Lung (tissue), 12 donors: ENCODE measurements around the gene PLEKHG3. TPM values are rescaled to one million over a fixed set of nuclear protein-coding genes. Genes with fewer than 3 reads are reported as not detected.

Experiments
- ATAC-seq: fragments of 200-7000 bp; cut with Tn5 transposase; one replicate; pipeline ENCODE4 v1.9.1; 2020; ENCODE audit warnings: moderate number of reproducible peaks; ENCODE audit not compliant: insufficient read depth, low FRiP score
- DNase-seq, 3 donors: peaks; one replicate each; pipeline ENCODE4 v3.0.0-alpha.2; 2013 to 2017
- H3K27ac ChIP-seq, 2 donors: one replicate each; pipeline ENCODE4 v1.5.1; 2013; ENCODE audit warnings: mild to moderate bottlenecking in 2 of 2, moderate library complexity in 2 of 2, control low read depth in 1 of 2, inconsistent platforms in 1 of 2, low read depth in 1 of 2, low read length in 1 of 2
- H3K27me3 ChIP-seq, 3 donors: one replicate each; pipeline ENCODE4 v1.5.1; 2013; ENCODE audit warnings: low read length in 2 of 3; ENCODE audit not compliant: control insufficient read depth in 3 of 3, insufficient read depth in 3 of 3
- H3K36me3 ChIP-seq, 4 donors: one replicate each; pipeline ENCODE4 v1.5.1; 2013; ENCODE audit warnings: low read length in 4 of 4, mild to moderate bottlenecking in 1 of 4, moderate library complexity in 1 of 4; ENCODE audit not compliant: control insufficient read depth in 4 of 4, insufficient read depth in 4 of 4
- H3K4me1 ChIP-seq, 5 donors: one replicate each; pipeline ENCODE4 v1.5.1; 2013; ENCODE audit warnings: low read length in 5 of 5, mild to moderate bottlenecking in 2 of 5, moderate library complexity in 1 of 5; ENCODE audit not compliant: control insufficient read depth in 5 of 5, insufficient read depth in 5 of 5
- H3K4me3 ChIP-seq: one replicate; pipeline ENCODE4 v1.5.1; 2013; ENCODE audit warnings: mild to moderate bottlenecking, control low read depth, moderate library complexity
- H3K9ac ChIP-seq, 2 donors: one replicate each; pipeline ENCODE4 v1.5.1; 2013; ENCODE audit warnings: low read length in 2 of 2, control low read depth in 1 of 2; ENCODE audit not compliant: insufficient read depth in 1 of 2
- H3K9me3 ChIP-seq, 4 donors: one replicate each; pipeline ENCODE4 v1.5.1; 2013; ENCODE audit warnings: low read length in 3 of 4, mild to moderate bottlenecking in 1 of 4, moderate library complexity in 1 of 4; ENCODE audit not compliant: control insufficient read depth in 4 of 4, insufficient read depth in 3 of 4
- CTCF ChIP-seq: IDR thresholded peaks from 2 replicates; pipeline ENCODE4 v1.5.1; 2012; ENCODE audit warnings: mild to moderate bottlenecking; ENCODE audit errors: control extremely low read depth, extremely low read depth
- WGBS, 2 donors: extraction: QIAGEN DNeasy Blood & Tissue Kit; methylation state at CpG; one replicate each; pipeline ENCODE4 v1.1.7; 2013; 5-methylcytosine and 5-hydroxymethylcytosine counted together
- polyA plus RNA-seq, 2 donors: library from polyadenylated mRNA; stranded (reverse); fragments of 200-250 nt; gene quantifications; one replicate each; pipeline ENCODE4 v1.2.1, GENCODE V29; 2013
- total RNA-seq, 2 donors: library from RNA; depleted of rRNA in 1 of 2; stranded (reverse); fragments of >200 nt in 1 of 2; gene quantifications; one replicate each; pipeline ENCODE4 v1.2.1, GENCODE V29; 2014 to 2021
- donor health status: control.
- donor health status: control.
- donor health status: Bipolar disorder and iron deficiency.
- donor health status: healthy.
- donor health status: DM: yes; HTN: yes; CAD: no.

The PLEKHG3 gene
- total and polyA plus RNA-seq, 4 donors: 11.0 to 43.5 (median 21.5) TPM

GRCh38 chr14:64707661-64708060 lies 3.4 kb downstream of the PLEKHG3 start:
- Histone ChIP-seq H3K4me1 (peaks cover 0 to 62% (median 22%) of the 10 kb centered on the region in 5 donors), H3K36me3 (no peaks in the 10 kb centered on the region), H3K4me3 (no peak overlapping the region), H3K9me3 (no peaks in the 10 kb centered on the region), H3K9ac (peak overlapping the region in 1 of 2 donors; percentile 26), H3K27ac (no peak overlapping the region), H3K27me3 (no peaks in the 10 kb centered on the region)
- no peak for ATAC-seq
- WGBS, 2 donors: 58 to 65% methylated on average over 7 of the region's 7 CpGs
- DNase-seq: peak in 1 of 3 donors; percentile 21
- TF ChIP-seq CTCF: no peak

DNA sequence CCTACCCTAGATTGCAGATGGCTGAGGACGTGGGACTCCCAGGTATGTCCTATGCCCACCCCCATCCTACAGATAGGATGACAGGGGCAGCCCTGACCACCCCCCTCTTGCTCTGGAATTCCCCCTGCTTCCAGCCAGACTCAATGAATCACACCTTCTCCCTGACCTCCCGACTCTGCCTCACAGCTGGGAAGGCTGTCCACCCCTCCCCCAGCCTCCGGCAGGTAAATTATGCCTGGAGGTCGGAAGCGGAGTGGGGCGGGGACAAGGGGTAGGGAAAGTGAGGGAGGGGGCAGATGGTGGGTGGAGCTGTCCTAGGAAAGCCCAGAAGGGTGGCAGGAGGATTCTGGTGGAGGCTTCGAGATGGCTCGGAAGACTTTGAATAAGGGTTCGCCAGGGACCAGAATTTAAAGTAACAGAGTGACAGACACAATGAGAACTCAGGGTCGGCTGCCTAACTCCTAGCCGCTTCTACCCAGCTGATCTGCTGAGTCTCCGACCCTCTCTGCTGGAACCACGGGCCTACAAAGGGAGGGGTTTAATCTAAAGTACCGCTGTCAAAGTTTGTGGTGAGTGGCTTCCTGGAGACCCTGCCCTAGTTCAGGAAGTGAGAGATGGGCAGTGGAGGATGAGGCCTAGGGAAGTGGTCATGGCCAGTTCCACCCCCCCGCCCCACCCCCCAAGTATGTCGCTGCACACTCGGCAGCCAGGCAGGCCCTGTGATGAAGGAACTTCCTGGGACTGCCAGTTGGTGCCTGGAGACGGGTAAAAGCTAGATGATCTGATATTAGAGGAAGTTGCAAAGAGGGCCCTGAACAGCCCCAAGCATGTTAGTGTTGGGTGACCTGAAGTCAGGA lies 4.2 kb downstream of the PLEKHG3 start:
- H3K27me3 ChIP-seq: no peaks in the 10 kb centered on the region
- no peaks in the 10 kb centered on the region for H3K9me3 ChIP-seq
- DNase-seq: peak in 2 of 3 donors; percentile 27 to 42
- ATAC-seq: no peak
- no peak overlapping the region for H3K9ac ChIP-seq
- peaks cover 0 to 55% (median 21%) of the 10 kb centered on the region in 5 donors for H3K4me1 ChIP-seq
- no peak for TF ChIP-seq CTCF
- WGBS, 2 donors: 19 to 34% methylated on average over 18 of the region's 18 CpGs
- H3K27ac ChIP-seq: peak overlapping the region in 1 of 2 donors; percentile 80
- no peaks in the 10 kb centered on the region for H3K36me3 ChIP-seq
- no peak overlapping the region for H3K4me3 ChIP-seq

GRCh38 chr14:64709126-64709525 lies 4.9 kb downstream of the PLEKHG3 start:
- no peak for TF ChIP-seq CTCF
- Histone ChIP-seq H3K9ac (no peak overlapping the region), H3K27ac (peak overlapping the region in 1 of 2 donors; percentile 80), H3K4me1 (peaks cover 0 to 48% (median 17%) of the 10 kb centered on the region in 5 donors), H3K4me3 (no peak overlapping the region), H3K36me3 (no peaks in the 10 kb centered on the region), H3K9me3 (peaks cover 0 to 2% (median under 1%) of the 10 kb centered on the region in 4 donors), H3K27me3 (no peaks in the 10 kb centered on the region)
- WGBS, 2 donors: 71 to 77% methylated on average over 5 of the region's 5 CpGs
- DNase-seq: no peak
- no peak for ATAC-seq
